GM12872 (cell line): Measurements from ENCODE around the gene HMCN2.

ENCODE experiments used
- CTCF ChIP-seq: IDR thresholded peaks from 3 replicates; pipeline ENCODE4 v1.5.1; 2011; ENCODE audit warnings: low read depth, mild to moderate bottlenecking, low read length, moderate library complexity; ENCODE audit not compliant: insufficient read depth

HMCN2 gene

GRCh38 chr9:130452835-130453234 lies 187.3 kb downstream of the HMCN2 start:
- no peak for TF ChIP-seq CTCF

DNA sequence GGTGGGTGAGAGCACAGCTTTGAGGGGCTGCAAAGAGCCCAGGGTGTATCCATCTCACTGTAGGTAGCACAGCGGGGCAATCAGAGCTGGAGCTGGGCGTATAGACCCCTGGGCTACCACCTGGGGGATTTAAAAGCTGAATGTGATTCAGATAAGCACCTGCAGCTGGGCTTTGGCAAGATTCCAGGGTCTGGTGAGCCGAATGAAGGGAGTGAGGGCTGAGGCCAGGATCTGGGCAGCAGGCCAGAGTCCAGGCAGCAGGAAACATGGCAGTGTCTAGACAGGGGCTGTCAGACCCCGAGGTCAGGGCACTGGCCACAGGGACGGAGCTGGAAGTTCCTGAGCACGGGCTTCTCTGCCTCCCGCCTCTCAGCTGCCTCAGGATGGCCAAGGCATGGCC lies 187.9 kb downstream of the HMCN2 start:
- TF ChIP-seq CTCF: no peak

DNA sequence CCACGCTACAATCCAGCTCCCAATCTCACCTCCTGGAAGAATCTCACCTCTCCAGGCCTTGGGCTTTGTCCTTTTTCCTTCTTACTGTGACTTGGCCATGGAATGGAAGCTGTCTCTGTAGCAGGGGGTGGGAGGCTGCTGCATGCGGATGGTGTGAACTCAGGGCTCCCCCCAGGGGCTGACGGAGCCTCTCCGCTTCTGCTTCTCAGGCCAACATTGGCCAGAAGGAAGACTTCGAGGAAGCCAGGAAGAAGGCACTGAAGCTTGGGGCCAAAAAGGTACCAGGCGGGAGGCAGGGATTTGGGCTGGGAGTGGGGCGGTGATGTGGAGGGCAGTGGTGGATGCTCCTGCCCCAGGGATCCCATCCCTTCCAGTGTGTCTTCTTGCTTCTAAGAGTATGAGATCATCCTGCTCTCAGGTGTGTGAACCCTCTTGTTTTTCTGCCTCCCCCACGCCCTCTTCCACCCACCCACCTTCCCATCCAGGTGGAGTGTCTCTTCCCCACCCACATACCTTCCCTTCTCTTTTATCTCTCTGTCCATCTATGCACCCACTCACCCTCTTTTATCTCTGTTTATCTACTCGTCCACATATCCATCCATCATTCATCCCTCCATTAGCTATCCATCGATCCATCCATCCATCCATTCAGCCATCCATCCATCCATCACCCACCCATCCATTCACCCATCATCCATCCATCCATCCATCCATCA lies 188.7 kb downstream of the HMCN2 start:
- TF ChIP-seq CTCF: no peak

GRCh38 chr9:130454812-130455325 lies 189.3 kb downstream of the HMCN2 start:
- no peak for TF ChIP-seq CTCF

GRCh38 chr9:130458027-130458803 lies 192.7 kb downstream of the HMCN2 start:
- no peak for TF ChIP-seq CTCF

DNA sequence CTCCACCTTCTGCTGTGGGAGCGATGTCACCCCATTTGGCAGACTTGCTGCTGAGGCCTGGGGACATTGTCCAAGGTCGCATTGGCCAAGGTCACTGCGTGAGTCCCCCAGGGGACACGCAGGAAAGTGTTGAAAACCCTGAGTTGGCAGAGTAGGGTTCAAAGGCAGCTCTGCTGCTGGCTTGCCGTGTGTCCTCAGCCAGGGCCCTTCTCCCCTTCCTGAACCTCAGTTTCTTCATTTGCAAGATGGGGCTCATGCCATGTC lies 193.2 kb downstream of the HMCN2 start:
- TF ChIP-seq CTCF: no peak

- TF ChIP-seq CTCF: no peak
These were observed 193.6 kb downstream of the HMCN2 start for GRCh38 chr9:130459151-130459550.
